ENCODE data around the gene DPY19L2.
"Not testable (repeated sequence)": the region's sequence is repeated elsewhere in the genome, so short reads cannot be mapped to it uniquely, and the experiment has no call there.

DNA sequence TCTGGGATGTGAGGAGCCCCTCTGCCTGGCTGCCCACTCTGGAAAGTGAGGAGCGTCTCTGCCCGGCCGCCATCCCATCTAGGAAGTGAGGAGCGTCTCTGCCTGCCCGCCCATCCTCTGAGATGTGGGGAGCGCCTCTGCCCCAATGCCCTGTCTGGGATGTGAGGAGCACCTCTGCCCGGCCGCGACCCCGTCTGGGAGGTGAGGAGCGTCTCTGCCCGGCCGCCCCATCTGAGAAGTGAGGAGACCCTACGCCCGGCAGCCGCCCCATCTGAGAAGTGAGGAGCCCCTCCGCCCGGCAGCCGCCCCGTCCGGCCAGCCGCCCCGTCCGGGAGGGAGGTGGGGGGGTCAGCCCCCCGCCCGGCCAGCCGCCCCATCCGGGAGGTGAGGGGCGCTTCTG lies 18.3 kb upstream of the DPY19L2 start:
- not testable (repeated sequence) for TF ChIP-seq EP300 (IDR thresholded peaks at IDR 0.05); CTCF (IDR thresholded peaks at IDR 0.05); POLR2A (IDR thresholded peaks at IDR 0.05; ENCODE audit: low read depth); POLR2AphosphoS5 (IDR thresholded peaks at IDR 0.05)

All from esophagus muscularis mucosa (tissue), 4 donors.